ENCODE measurements around the gene G0S2.

DNA sequence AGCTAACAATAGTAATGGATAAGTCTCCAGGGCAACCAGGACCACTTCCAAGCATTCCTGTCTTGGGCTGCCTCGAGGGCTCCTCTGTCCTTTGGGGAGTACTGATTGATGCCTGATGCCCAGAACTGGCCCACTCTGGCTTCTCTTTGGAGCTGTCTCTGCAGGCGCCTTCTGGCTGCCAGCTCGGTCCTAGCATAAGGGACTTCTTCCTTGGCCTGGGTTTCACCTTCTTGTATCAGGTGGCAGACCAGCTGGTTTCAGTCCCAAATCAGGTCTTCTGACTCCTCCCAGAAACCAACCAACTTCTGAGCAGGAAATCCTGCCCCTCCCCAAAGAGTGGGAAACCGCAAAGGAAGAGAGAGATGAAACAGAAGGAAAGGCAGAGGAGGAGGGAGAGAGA, 10.6 kb downstream of the G0S2 start:
- TF ChIP-seq POLR2AphosphoS5 (IDR thresholded peaks at IDR 0.05; ENCODE audit: low read depth, low read length) (no peak), POLR2A (IDR thresholded peaks at IDR 0.05; ENCODE audit: low read depth, low read length) (no peak)

Data from GM12892 (cell line).